ENCODE data around the gene ACKR4.
"Not testable (repeated sequence)": the region's sequence is repeated elsewhere in the genome, so short reads cannot be mapped to it uniquely, and the experiment has no call there.

ACKR4 gene

GRCh38 chr3:132596816-132597433, at the start of gene ACKR4:
Gene ACKR4 (plus strand): TSS chr3:132597270. CDS start chr3:132600398, 3,128 bp downstream.
- no peak for DNase-seq

- no peak for DNase-seq
Observed at GRCh38 chr3:132549169-132549568, 47.9 kb upstream of the ACKR4 start.

- DNase-seq: no peak
Observed at GRCh38 chr3:132549890-132550578, 47.0 kb upstream of the ACKR4 start.

- no peak for DNase-seq
Observed at GRCh38 chr3:132550579-132551305, 46.3 kb upstream of the ACKR4 start.

- no peak for DNase-seq
Observed at GRCh38 chr3:132553826-132554225, 43.2 kb upstream of the ACKR4 start.

GRCh38 chr3:132554437-132554836, 42.6 kb upstream of the ACKR4 start:
- DNase-seq: no peak

- DNase-seq: no peak
Observed at GRCh38 chr3:132555306-132556035, 41.6 kb upstream of the ACKR4 start.

GRCh38 chr3:132556036-132556386, 41.1 kb upstream of the ACKR4 start:
- not testable (repeated sequence) for DNase-seq

GRCh38 chr3:132556508-132557159, 40.4 kb upstream of the ACKR4 start:
- no peak for DNase-seq

GRCh38 chr3:132561003-132561402, 36.1 kb upstream of the ACKR4 start:
- DNase-seq: no peak

GRCh38 chr3:132563420-132564069, 33.5 kb upstream of the ACKR4 start:
- DNase-seq: no peak

GRCh38 chr3:132564070-132564465, 33.0 kb upstream of the ACKR4 start:
- no peak for DNase-seq

GRCh38 chr3:132568422-132568821, 28.6 kb upstream of the ACKR4 start:
- no peak for DNase-seq

- no peak for DNase-seq
Observed at GRCh38 chr3:132569153-132569552, 27.9 kb upstream of the ACKR4 start.

- no peak for DNase-seq
Observed at GRCh38 chr3:132569580-132569979, 27.5 kb upstream of the ACKR4 start.

GRCh38 chr3:132570016-132570415, 27.1 kb upstream of the ACKR4 start:
- no peak for DNase-seq

- DNase-seq: no peak
Observed at GRCh38 chr3:132573797-132574211, 23.3 kb upstream of the ACKR4 start.

- DNase-seq: no peak
Observed at GRCh38 chr3:132587401-132587800, 9.7 kb upstream of the ACKR4 start.

GRCh38 chr3:132592216-132592615, 4.9 kb upstream of the ACKR4 start:
- no peak for DNase-seq

GRCh38 chr3:132593241-132593946, 3.7 kb upstream of the ACKR4 start:
- no peak for DNase-seq

GRCh38 chr3:132593947-132594323, 3.1 kb upstream of the ACKR4 start:
- DNase-seq: no peak

- no peak for DNase-seq
Observed at GRCh38 chr3:132594498-132594897, 2.6 kb upstream of the ACKR4 start.
